Epithelial cell of esophagus (primary cell): Measurements from ENCODE around the gene C6orf62.
A peak's percentile ranks its signal among the peaks of the same experiment; 100 is the strongest.
"Not testable (repeated sequence)": the region's sequence is repeated elsewhere in the genome, so short reads cannot be mapped to it uniquely, and the experiment has no call there.

ENCODE experiments used
- DNase-seq: peaks from one replicate; pipeline ENCODE4 v3.0.0; 2010; ENCODE audit warnings: low read depth
- H3K4me3 ChIP-seq: 2 replicates; pipeline ENCODE4 v1.5.1; 2011; ENCODE audit warnings: mild to moderate bottlenecking, low read length, control low read depth
- TF ChIP-seq, protein P1 (sequence below): IDR thresholded peaks from 2 replicates; pipeline ENCODE4 v1.5.1; 2011; ENCODE audit warnings: low read depth, mild to moderate bottlenecking, low read length, control low read depth, inconsistent platforms; ENCODE audit not compliant: insufficient read depth; ENCODE audit errors: missing control alignments

C6orf62 gene

GRCh38 chr6:24719125-24719971 is at the start of gene C6orf62:
Gene C6orf62, minus strand, starts transcription at chr6:24719154. Its CDS starts 486 bp downstream, at chr6:24718668.
- DNase-seq, result peak; percentile 75
- peak within 1 kb of the TSS; percentile 99 for H3K4me3 ChIP-seq
- TF ChIP-seq, protein P1, sequence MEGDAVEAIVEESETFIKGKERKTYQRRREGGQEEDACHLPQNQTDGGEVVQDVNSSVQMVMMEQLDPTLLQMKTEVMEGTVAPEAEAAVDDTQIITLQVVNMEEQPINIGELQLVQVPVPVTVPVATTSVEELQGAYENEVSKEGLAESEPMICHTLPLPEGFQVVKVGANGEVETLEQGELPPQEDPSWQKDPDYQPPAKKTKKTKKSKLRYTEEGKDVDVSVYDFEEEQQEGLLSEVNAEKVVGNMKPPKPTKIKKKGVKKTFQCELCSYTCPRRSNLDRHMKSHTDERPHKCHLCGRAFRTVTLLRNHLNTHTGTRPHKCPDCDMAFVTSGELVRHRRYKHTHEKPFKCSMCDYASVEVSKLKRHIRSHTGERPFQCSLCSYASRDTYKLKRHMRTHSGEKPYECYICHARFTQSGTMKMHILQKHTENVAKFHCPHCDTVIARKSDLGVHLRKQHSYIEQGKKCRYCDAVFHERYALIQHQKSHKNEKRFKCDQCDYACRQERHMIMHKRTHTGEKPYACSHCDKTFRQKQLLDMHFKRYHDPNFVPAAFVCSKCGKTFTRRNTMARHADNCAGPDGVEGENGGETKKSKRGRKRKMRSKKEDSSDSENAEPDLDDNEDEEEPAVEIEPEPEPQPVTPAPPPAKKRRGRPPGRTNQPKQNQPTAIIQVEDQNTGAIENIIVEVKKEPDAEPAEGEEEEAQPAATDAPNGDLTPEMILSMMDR, result no peak

DNA sequence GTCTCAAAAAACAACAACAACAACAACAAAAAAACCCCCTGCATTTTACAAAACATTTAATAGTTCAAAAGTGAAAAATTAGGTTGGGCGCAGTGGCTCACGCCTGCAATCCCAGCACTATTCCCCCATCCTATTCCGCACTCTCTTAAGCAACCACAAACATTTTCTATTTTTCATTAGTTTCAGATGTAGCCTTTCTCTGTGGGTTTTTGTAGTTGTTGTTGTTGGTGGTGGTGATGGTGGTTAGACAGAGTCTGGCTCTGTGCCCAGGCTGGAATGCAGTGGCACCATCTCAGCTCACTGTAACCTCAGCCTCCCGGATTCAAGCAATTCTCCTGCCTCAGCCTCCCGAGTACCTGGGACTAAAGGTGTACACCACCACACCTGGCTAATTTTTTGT is 49.4 kb upstream of the C6orf62 start:
- TF ChIP-seq, protein P1, result no peak
- H3K4me3 ChIP-seq, result no peak overlapping the region
- no peak for DNase-seq

DNA sequence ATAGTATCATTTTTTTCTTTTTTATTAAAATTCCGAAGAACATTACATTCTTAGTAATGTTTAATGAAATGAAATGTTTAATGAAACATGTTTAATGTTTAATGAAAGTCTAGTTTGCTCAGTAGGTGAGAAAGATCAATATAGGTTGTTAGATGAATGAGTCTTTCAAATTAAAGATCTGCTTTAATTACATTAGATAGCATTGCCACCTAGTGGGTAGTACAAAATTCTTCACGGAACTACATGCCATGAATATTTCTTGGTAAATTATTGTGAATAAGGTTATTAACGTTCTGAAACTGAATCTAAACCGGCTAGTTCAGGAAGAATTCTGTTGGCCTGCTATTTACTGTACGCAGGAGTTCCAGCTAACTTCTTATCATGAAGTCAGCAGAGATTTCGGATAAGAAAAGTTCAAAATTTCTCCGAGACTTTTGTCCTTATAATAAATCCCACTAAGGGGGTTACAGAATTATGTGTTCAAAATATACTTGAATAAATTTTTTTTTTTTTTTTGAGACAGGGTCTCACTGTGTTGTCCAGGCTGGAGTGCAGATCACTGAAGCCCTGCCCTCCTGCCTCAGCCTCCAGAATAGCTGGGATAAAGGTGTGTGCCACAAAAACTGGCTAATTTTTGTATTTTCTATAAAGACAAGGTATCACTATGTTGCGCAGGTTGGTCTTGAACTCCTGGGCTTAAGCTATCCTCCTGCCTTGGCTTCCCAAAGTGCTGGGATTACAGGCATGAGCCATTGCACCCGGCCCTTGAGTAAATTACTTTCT is 47.9 kb upstream of the C6orf62 start:
- peak; percentile 52 for DNase-seq
- no peak overlapping the region for H3K4me3 ChIP-seq
- TF ChIP-seq, protein P1, result peak; percentile 30

DNA sequence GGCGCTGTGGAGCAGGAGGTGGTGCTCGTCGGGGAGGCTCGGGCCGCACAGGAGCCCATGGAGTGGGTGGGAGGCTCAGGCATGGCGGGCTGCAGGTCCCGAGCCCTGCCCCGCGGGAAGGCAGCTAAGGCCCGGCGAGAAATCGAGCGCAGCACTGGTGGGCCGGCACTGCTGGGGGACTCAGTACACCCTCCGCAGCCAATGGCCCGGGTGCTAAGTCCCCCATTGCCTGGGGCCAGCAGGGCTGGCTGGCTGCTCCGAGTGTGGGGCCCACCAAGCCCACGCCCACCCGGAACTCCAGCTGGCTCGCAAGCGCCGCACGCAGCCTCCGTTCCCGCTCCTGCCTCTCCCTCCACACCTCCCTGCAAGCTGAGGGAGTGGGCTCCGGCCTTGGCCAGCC is 47.0 kb upstream of the C6orf62 start:
- not testable (repeated sequence) for H3K4me3 ChIP-seq, DNase-seq

- not testable (repeated sequence) for H3K4me3 ChIP-seq
Measured at GRCh38 chr6:24764833-24765828, 46.2 kb upstream of the C6orf62 start.

DNA sequence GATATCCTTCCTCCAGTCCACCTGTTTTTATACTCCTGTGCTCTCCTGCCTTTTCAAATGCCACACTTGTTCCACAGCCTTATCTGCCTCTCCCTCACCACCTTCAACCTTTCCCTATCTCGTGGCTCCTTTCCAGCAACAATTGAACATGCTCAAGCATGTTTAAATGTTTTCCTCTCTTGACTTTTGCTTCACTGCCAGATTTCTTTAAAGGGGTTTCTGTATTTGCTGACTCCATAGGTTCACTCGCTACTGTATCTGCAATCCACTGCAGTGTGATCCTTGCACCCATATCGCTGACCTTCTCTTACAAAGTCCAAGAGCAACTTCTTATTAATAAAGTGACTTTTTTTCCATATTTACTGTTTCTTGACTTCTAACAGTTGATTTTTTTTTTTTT is 44.6 kb upstream of the C6orf62 start:
- H3K4me3 ChIP-seq, result no peak overlapping the region
- DNase-seq, result peak; percentile 15
- TF ChIP-seq, protein P1, result no peak

More at GRCh38 chr6:24764833-24765828, 46.2 kb upstream of the C6orf62 start:
- DNase-seq, result not testable (repeated sequence)

- DNase-seq, result no peak
- H3K4me3 ChIP-seq, result no peak overlapping the region
- TF ChIP-seq, protein P1, result no peak
Measured at GRCh38 chr6:24761851-24762250, 42.9 kb upstream of the C6orf62 start.
